ENCODE results near the gene TM9SF3.

TM9SF3 gene

DNA sequence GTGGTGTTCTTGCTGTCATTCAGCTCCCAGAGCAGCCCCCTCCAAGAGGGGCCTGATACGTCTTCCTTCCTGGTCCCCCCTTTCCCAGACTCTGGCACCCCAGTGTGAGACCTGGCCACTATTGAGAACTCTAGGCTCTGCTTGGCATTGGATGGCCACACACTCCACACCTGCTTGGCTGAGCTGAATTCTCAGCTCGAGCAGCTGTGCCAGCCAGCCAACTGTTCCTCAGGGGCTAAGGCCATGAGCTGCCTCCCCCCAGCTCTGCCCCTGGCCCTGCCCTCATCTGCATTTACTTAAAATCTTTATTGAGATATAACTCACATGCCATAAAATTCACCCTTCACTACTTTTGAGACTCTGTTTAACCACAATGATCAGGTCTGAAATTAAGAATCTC is 79.8 kb downstream of the TM9SF3 start:
- DNase-seq = no peak

GRCh38 chr10:96505150-96506136 is 81.4 kb downstream of the TM9SF3 start:
- no peak for DNase-seq

DNA sequence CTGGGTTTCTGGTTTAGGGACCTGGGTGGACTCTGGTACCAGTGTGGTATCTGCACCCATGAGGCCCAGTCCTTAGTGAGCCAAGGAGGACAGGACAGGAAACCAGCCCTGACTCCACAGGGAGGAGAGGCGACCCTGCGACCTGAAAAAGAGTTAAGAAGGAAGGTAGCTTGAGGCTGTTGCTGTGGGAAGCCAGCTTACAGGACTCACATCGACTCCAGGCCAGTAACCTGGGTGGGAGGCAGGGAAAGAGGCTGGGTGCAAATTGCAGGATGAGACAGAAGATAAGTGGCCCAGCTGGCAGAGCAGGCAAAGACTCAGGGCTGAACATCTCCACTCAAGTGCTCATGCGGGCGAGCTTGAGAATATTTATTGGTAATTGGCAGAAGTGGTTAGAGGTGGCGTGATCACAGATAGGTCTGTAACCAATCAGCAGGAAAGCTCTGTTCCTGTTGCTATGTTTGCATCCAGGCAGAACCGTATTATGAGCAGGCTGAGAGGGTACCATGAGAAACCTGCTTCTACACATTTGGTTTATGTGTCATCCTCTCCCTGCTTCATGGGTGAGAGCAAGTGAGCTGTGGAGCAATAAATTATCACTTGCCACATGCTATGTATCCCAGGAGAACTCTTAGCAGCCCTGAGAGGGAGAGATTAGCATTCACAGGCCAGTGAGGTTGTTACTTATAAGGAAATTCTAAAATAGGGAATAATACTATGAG is 84.1 kb downstream of the TM9SF3 start:
- DNase-seq = no peak

DNA sequence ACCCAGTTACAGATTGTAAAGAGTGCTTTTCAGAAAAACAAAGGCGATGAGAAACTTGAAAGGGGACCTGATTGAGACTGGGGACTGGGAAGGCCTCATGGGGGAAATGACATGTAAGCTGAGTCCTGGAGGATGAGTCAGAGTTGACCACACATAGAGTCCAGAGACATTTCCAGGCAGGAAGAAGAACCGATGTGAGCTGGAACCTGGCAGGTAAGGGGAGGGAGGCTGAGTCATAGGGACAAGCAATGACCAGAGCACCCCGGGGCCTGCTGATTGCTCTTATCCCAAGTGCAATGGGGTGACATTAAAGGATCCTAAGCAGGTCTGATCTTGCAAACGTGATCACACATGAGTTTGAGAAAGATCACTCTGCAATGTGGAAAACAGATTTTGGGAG is 84.8 kb downstream of the TM9SF3 start:
- DNase-seq = no peak

GRCh38 chr10:96500519-96500918 is 86.3 kb downstream of the TM9SF3 start:
- no peak for DNase-seq

- no peak for DNase-seq
Measured at GRCh38 chr10:96500050-96500449, 86.8 kb downstream of the TM9SF3 start.

- DNase-seq = no peak
Measured at GRCh38 chr10:96497391-96497790, 89.4 kb downstream of the TM9SF3 start.

- no peak for DNase-seq
Measured at GRCh38 chr10:96496281-96496925, 90.4 kb downstream of the TM9SF3 start.

GRCh38 chr10:96495544-96495943 is 91.3 kb downstream of the TM9SF3 start:
- DNase-seq = no peak

DNA sequence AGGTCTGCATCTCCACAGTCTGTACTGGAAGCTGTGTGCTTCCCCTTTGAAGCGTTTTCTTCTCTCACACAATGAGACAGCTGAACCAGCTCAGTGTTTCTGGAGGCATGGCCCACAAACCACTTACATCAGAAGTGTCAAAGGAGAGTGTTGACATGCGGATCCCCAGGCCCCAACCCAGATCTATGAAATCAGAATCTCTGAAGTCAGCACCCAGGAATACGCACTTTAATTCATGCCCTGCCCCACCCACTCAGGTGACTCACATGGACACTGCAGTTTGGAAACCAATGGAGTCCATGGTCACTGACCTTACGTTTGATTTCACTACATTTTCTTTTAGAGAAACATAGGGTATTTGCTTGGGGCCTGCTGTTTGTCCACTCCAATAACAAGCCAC is 92.1 kb downstream of the TM9SF3 start:
- DNase-seq = no peak

GRCh38 chr10:96493871-96494525 is 92.8 kb downstream of the TM9SF3 start:
- no peak for DNase-seq

GRCh38 chr10:96493254-96493653 is 93.6 kb downstream of the TM9SF3 start:
- DNase-seq = no peak

GRCh38 chr10:96491303-96491702 is 95.5 kb downstream of the TM9SF3 start:
- no peak for DNase-seq

DNA sequence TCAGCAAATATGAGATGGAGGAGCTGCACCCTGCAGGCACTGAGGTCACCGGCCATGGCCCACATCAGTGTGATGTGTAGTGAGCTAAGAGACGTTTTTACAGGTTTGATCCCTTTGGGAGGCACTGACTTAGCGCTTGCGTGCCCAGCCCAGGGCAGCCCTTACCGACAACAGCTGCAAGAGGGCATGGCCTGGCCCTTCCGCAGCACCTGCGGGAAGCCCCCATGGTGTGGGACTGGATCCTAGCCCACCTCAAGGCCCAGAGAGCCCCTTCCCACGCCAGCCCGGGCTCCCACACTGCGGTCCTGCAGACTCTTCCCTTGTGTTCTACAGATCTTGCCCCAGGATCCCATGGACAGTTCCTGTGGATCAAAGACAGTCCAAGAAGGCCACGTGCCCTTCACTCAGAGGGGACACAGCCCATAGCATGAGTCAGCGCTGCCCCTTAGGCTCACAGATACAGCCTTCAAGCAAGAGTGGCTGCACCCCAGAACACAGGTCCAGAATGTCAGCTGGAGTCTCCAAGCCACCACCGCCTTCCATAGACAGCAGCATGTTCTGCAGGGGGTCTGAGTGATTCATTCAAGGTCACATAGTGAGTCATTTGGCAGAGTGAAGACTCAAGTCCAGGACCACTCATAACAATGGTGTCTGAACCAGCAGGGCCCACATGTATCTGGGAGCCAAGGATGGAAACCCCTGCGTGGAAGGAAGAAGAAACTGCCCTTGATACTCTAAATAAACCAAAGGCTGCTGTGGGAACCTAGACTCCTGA is 98.5 kb downstream of the TM9SF3 start:
- no peak for DNase-seq

GRCh38 chr10:96482815-96483588 is 103.8 kb downstream of the TM9SF3 start:
- no peak for DNase-seq

DNA sequence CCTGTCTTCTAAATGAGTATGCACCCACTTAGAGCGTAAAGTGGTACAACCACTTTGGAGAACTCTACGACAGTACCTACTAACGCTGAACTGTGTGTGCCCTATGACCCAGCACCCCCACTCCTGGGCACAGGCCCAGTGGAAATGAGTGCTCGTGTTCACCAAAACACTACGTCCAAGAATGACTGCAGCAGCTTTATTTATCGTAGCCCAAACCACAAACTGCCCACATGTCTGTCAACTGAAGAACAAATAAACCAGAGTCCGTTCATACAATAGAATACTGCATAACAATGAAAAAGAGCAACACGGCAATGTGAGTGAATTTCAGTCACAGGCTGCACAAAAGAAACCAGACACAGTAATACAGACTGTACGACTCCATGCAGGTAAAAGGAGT is 108.5 kb downstream of the TM9SF3 start:
- DNase-seq = no peak

DNA sequence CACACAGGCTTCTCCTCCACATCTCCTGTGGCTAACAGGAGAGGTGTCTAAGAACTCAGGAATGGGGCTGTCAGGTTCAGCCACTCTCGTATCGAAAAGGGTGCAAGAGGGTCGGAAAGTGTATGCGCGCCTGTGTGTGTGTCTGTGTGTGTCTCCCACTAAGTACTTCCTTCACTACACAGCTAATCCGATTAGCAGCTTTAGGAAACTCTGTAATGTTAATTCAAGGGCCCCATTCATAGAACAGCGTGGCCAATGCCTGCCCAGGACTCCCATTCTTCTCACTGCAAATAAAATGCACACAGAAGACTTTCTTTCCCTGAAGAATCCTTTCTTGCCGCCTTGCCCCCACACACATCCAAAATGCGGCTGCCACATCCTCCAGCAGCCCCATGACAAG is 112.9 kb downstream of the TM9SF3 start:
- no peak for DNase-seq

- DNase-seq = no peak
Measured at GRCh38 chr10:96470116-96470743, 116.6 kb downstream of the TM9SF3 start.

DNA sequence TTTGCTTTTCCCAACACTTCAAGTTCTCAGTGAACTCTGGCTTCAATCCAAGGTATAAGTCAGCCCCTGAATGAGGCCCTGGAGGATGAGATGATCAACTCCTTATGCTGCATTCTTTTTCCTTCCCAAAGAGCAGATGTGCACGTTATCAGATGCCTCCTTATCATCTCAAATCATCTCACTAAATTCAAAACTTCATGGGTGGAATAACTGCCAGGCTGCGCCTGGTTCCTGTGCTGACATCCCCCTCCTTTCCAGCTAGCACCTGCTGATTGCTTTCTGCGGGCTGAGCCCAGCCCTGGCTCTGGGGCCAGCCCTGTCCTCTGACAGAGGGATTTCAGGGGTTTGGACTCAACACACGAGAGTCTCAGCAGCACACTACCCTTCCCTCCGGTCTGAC is 118.0 kb downstream of the TM9SF3 start:
- no peak for DNase-seq

Measured in NCI-H1105 (cell line).